AG04449 (cell line): ENCODE results near the gene MVB12B.

ENCODE experiments used
- CTCF ChIA-PET: fragments of 350-600 bp; formaldehyde crosslinking; extraction: SDS; loops from one replicate; lab custom pipeline; 2021; ENCODE audit warnings: antibody characterized with exemption; lab: Yijun Ruan, JAX
- POLR2A ChIA-PET: fragments of 400-600, 350-600 bp; formaldehyde crosslinking; extraction: SDS; loops from one replicate; lab custom pipeline; 2020; ENCODE audit warnings: antibody characterized with exemption, inconsistent platforms; lab: Yijun Ruan, JAX
- DNase-seq: peaks from one replicate; pipeline ENCODE4 v3.0.0-alpha.2; 2010; ENCODE audit warnings: low read depth, low spot score
- H3K4me3 ChIP-seq: 2 replicates; pipeline ENCODE4 v1.5.1; 2011; ENCODE audit warnings: low read depth, mild to moderate bottlenecking, control low read depth, low read length
- TF ChIP-seq, protein P1 (sequence below): IDR thresholded peaks from one replicate; pipeline ENCODE4 v1.5.1; 2011; ENCODE audit warnings: mild to moderate bottlenecking, moderate library complexity, low read length, control low read depth, inconsistent platforms; ENCODE audit not compliant: insufficient read depth; ENCODE audit errors: missing control alignments

The MVB12B gene

GRCh38 chr9:126374366-126374781 is 47.7 kb downstream of the MVB12B start:
- POLR2A ChIA-PET, result no interaction called here
- TF ChIP-seq, protein P1, sequence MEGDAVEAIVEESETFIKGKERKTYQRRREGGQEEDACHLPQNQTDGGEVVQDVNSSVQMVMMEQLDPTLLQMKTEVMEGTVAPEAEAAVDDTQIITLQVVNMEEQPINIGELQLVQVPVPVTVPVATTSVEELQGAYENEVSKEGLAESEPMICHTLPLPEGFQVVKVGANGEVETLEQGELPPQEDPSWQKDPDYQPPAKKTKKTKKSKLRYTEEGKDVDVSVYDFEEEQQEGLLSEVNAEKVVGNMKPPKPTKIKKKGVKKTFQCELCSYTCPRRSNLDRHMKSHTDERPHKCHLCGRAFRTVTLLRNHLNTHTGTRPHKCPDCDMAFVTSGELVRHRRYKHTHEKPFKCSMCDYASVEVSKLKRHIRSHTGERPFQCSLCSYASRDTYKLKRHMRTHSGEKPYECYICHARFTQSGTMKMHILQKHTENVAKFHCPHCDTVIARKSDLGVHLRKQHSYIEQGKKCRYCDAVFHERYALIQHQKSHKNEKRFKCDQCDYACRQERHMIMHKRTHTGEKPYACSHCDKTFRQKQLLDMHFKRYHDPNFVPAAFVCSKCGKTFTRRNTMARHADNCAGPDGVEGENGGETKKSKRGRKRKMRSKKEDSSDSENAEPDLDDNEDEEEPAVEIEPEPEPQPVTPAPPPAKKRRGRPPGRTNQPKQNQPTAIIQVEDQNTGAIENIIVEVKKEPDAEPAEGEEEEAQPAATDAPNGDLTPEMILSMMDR, result no peak
- no peak for DNase-seq
- H3K4me3 ChIP-seq, result no peak overlapping the region
- CTCF ChIA-PET, result interaction anchor here (1.0 to 1.4 kb wide), 2 partner anchors 11 to 49 kb away, joined by 3 read pairs; no protein-coding TSS in a partner anchor

DNA sequence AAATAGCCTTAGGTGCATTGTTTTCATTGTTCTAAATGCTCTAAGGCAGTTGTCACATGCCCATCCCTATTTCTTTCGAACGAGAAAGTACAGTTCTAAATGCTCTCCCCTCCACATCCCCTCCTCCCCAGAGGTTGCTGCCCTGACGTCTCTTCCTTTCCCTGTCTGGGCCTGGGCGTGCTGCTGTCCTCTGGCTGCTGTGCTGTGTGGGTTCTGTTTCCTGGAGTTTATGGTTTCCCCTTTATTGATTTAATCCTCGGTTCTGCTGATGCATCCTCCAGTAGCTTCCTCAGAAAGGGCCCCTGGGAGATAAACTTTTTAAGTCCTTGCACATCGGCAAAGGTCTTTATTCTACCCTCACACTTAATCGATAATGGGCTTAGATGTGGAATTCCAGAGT is 48.8 kb downstream of the MVB12B start:
- POLR2A ChIA-PET, result interaction anchor here (0.7 kb wide), 1 partner anchor 54 kb away, joined by 3 read pairs; no protein-coding TSS in a partner anchor
- CTCF ChIA-PET, result interaction anchor here (1.2 to 2.5 kb wide), 5 partner anchors 11 to 124 kb away, joined by 3 to 8 read pairs (median 6); no protein-coding TSS in a partner anchor

GRCh38 chr9:126376311-126377175 is 49.9 kb downstream of the MVB12B start:
- DNase-seq, result no peak
- TF ChIP-seq, protein P1, result no peak
- POLR2A ChIA-PET, result no interaction called here
- H3K4me3 ChIP-seq, result no peak overlapping the region
- CTCF ChIA-PET, result interaction anchor here (0.6 to 2.5 kb wide), 8 partner anchors 10 to 123 kb away, joined by 3 to 8 read pairs (median 6); no protein-coding TSS in a partner anchor

More for the DNA sequence above, 48.8 kb downstream of the MVB12B start:
- peak; percentile 9 for DNase-seq
- no peak overlapping the region for H3K4me3 ChIP-seq
- TF ChIP-seq, protein P1, result no peak

- no peak overlapping the region for H3K4me3 ChIP-seq
- no peak for DNase-seq
- TF ChIP-seq, protein P1, result no peak
- CTCF ChIA-PET, result interaction anchor here (1.4 to 2.5 kb wide), 4 partner anchors 9 to 122 kb away, joined by 4 to 8 read pairs (median 6); no protein-coding TSS in a partner anchor
- POLR2A ChIA-PET, result no interaction called here
Observed at GRCh38 chr9:126377176-126377509, 50.5 kb downstream of the MVB12B start.

DNA sequence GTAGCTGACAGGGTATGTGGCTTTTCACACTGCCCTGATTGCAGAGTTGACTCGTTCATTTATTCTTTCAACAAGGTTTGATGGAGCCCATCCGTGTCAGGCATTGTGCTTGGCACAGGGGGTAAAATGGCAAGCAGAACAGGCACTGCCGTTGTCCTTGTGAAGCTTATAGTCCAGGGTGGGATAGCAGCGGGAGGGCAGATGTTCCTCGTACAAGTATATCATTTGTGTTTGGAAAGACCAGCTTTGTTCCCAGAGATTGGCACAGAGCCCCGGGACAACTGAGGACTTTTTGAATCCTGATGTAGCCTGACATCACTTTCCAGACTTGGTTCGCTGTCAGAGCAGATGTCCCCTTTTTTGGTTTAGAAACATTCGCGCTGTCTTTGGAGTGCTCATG is 50.9 kb downstream of the MVB12B start:
- TF ChIP-seq, protein P1, result no peak
- H3K4me3 ChIP-seq, result no peak overlapping the region
- no peak for DNase-seq
- ChIA-PET POLR2A (no interaction called here), CTCF (interaction anchor here (0.7 to 2.5 kb wide), 6 partner anchors 9 to 122 kb away, joined by 3 to 8 read pairs (median 5); no protein-coding TSS in a partner anchor)

DNA sequence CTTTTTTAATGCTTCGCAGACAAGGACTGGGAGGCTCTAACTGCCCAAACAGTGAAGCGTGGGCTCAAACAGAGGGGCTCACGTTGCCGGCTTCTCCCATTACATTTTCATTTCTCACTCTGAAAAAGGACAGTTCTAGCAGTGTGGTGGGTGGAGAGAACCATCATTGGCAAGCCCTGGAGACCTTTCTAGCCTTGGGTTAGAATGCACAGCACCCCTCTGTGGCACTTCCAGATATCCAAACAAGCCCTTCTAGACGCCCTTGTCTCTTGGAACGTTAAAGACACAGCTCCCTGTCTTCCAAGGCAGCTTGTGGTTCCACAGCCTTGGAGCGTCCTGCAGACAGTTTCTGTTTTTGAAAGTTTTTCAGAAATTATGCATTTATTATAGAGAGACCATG is 52.1 kb downstream of the MVB12B start:
- POLR2A ChIA-PET, result no interaction called here
- TF ChIP-seq, protein P1, result no peak
- no peak for DNase-seq
- CTCF ChIA-PET, result interaction anchor here (1.1 to 3.3 kb wide), 5 partner anchors 19 to 113 kb away, joined by 3 to 14 read pairs (median 6); no protein-coding TSS in a partner anchor
- no peak overlapping the region for H3K4me3 ChIP-seq
